Measurements from ENCODE around the gene RANGRF.

The RANGRF gene

DNA sequence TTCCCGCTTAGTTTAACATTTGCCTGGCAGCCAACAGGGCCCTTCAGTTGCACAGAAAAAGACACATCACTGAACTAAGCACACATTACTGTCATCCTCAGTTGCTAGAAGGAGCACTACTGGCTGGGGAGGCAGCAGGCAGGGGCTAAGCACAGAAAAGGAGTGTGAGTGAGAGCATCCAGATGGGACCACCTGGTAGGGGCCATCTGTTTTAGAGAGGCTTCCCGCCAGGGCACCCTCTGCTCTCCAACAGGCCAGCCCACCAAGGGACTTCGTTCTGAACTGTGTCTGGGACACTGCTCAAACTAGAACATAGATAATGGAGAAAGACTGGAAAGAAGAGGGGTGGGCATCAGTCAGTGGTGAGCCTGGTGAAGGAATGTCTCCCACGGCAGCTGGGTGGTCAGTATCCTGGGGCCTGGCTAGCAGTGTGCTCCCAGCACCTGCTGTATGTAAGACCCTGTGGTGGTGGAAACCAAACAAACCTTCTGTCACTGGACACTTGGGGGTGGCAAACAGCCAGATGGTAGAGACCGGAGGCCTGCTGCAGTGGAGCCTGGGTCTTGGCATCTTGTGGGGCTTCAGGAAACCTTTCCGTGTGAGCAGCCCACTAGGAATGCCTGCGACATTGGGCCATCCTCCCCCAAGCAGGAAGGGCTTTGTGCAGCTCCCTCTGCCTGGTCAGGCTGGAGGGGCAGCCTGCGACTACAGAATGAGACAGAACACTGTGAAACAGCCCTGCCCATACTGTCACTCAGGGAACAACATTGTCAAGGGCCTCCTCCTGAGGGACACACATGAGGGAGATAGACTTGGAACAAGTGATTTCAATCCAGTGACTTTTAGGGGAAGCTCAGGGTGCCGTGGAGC lies 12.8 kb upstream of the RANGRF start:
- DNase-seq: no peak

DNA sequence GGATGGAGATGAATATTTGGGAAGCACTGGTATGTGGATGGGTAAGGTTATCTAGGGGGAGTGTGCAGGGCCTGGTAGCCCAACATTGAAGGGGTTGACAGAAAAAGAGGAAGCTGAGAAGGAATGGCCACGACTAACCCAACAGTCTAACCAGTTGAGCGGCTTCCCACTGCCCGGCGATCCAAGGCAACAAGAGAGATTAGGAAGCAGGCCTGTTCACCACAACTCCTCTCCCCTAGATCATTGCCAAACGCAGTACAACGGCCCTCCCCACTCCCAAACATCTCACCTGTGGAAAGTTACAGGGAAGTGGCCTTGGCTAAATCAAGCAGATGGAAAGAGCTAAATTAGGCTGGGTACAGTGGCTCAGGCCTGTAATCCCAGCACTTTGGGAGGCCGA lies 11.2 kb upstream of the RANGRF start:
- no peak for DNase-seq

DNA sequence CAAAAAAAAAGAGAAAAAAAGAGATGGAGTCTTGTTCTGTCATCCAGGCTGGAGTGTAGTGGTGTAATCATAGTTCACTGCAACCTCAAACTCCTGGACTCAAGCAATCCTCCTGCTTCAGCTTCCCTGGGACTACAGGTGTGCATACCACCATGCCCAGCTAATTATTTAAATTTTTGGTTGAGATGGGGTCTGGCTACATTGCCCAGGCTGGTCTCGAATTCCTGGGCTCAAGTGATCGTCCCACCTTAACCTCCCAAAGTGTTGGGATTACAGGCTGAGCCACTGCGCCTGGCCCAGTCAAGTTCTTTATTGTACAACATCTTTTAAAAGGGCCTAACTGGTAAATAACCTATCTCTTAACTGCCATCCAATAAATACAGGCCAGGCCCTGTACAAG lies 6.1 kb upstream of the RANGRF start:
- no peak for DNase-seq

DNA sequence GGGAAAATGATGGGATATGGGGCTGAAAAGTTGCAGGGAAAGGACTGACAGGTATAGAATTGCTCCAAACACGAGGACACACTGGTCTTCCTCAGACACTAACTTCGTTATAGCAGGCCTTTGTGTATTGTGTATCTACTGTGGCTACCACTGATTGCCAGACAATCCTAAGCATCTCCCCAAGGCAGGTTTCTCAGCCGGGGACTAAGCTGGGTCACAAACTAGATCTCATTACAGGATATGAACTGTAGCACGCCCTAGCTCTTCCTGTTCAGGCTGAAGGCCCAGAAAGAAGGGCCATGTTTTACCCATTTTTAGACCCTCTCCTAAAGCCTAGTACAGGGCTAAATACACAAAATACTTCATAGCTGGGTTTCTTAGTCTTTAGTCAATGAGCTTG lies 5.1 kb upstream of the RANGRF start:
- no peak for DNase-seq

DNA sequence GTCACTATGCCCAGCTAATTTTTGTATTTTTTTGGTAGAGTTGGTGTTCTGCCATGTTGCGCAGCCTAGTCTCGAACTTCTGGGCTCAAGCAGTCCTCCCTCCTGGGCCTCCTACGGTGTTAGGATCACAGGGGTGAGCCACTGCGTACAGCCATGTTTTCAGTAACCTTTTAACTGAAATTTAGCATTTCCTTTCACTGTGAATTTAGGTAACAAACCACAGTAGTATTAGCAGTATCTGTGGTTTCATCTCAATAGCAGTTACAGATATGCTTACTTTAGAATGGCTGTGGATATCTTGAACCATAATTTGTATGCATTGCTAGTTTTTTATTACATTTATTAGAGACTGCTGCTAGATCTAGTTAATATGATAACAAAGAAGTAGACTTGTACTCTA lies 4.3 kb upstream of the RANGRF start:
- DNase-seq: no peak

DNA sequence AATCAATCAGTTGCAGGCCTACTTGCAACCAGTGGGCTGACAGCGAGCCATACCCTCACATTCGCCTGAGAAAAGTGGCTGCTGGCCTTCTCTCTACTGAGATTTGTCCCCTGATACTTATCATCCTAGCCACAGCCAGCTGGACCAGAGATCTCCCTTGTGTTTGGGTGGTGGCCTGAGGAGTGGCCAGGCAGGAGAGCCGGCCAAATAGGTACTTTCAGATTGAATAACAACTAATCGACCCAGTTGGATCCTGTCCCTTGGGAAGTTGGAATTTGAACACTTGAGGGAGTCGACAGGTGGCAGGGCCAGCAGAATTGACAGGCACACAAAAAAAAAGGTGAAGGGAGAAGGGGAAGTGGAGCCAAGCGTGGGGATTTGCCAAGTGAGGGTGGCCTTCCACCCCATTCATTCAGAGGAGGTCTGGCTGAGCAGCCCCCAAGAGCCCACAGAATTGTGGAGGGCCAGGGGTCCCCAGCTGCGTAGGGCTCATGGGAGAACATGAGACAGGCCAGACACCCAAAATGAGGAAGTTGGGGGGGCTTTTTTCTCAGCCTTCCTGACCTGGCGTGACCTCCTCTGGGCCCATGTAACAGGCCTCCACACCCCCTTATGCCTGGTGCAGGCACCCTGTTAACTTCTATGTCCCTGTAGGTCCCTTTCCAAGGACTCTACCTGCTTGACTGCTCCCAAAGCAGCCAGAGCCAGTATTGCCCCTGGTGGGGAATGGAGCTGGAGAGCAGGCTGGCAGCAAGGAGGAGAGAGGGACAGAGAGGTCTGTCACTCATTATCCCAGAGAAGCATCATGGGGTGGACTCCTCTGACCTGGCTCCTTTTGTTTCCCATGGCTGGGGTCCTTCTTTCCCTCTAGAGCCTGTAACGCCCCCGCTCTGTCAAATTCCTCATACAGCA lies 2.9 kb upstream of the RANGRF start:
- DNase-seq: no peak

DNA sequence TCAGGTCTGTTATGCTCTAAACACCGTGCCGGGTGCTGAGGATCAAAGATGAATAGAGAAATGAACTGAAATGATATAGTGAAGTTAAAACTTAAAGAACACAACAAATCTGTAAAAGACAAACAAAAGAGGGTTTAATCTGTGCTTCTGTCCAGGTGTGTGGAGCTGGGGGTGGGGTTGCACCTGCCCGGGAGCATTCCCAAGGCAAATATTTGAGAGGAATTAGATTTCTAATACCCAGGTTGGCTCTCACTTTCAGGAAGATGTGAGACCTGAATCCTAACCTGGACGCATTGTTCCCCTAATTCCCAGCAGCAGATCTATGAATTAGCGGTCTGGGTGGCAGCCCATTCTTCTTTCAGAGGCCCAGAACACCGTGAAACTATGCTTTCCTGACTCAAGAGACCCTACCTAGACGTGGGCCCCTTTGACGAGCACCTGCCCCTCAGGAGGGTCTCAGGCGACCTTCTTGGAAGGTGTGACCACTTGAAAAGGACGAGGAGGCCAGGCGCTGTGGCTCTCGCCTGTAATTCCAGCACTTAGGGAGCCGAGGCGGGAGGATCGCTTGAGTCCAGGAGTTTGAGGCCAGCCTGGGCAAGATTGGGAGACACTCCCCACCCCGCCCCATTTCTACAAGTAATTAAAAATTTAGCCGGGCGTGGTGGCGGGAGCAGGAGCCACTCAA lies 677 bp upstream of the RANGRF start:
- no peak for DNase-seq

DNA sequence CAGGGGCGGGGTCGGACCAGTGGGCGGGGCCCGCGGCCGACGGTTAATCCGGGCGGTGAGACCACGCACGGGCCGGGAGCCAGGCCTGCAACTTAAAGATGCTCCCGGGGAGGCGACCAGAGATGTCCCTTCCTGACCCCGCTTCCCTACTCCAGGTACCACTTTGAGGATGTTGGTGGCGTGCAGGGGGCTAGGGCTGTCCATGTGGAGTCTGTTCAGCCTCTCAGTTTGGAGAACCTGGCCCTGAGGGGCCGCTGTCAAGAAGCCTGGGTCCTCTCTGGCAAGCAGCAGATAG lies 580 bp downstream of the RANGRF start:
- no peak for DNase-seq

DNA sequence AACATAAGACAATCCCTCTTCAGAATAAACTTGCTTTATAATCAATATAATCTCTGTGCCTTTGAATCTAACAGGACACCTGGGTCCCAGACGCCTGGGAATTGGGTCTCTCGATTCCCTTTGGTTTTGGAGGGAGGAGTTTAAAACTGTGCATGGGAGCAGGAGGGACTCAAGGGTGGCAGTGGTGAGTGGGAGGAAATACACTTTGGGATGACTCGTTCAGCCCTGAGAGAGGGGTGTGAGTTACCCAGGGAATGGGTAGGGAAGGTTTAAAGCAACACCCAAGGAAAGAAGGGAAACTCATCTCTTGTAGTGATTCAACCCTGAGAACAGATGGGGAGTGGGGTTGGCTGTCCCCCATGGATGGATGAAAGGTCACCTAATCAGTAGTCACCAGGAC lies 1.6 kb downstream of the RANGRF start:
- no peak for DNase-seq

DNA sequence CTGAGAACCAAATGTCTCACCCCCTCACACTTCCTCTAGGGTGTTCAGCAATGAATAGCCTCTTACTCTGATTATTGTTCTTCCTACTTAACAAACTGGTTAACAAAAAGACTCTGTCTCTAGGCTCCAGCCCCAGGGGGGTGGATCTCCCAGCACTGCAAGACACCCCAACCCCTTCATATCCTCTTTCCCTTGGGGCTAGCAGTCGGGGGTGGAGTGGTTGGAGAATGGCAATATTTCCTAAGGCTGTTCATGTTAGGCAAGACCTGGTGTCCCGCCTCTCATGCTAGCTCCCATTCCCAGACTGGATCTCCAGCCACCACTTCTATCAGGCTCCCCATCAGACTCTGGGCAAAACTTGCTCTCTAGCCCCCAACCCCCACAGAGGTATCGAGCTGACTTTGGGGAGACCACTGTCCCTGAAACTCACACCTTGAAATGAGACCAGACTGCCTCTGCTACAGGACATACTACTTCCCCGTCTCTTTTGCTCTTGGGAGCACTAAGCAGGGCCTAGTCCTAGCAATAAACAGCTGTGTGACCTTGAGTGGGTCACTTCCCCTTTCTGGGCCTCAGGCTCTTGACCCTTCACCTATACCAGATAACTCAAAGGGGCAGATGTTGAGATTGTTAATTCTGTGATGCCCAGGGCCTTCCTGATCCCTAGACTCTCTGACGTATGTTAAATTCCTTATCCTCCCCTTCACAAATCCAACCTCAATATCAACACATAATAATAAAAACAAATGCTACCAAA lies 4.3 kb downstream of the RANGRF start:
- DNase-seq: no peak

DNA sequence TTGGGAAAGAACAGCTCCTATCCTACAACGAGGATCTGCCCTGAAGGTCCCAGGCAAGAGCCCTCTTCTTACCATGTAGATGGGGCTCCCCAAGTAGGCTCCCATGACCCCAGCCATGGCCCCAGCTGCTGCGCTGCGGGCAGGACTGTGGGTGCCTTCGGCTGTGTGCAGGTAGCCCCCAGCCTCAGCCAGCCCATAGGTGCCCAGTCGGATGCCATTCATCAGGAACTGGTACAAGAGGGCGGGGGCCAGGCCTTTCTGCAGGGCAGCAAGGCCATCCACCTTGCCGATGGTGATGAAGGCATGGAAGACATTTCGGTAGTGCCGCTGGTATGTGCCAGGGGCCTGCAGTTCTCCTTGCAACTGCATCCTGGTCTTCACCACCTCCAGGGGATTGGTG lies 5.9 kb downstream of the RANGRF start:
- DNase-seq: no peak

DNA sequence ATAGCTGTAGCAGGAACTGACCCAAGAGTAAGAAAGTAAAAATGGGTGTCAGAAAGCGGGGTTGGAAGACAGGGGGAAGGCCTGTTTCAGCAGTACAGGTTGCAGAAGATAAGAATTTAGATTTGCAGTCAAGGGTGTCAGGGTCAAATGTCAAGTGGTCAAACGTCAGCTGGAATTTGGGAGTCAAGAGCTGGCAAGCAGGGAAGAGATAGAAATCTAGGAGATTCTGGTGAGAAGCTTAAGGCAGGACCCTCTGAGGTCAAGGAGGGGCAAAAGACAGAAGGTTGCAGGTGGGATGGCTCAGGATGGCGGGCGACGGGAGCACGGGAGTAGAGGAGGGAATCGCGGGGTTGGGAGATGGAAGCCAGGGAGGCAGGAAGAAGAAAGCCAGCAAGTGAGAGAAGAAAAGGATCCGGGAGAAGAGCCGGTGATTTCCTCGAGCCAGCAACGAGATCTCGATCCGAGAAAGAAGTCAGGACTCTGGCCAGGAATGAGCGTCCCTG lies 6.4 kb downstream of the RANGRF start:
- no peak for DNase-seq

DNA sequence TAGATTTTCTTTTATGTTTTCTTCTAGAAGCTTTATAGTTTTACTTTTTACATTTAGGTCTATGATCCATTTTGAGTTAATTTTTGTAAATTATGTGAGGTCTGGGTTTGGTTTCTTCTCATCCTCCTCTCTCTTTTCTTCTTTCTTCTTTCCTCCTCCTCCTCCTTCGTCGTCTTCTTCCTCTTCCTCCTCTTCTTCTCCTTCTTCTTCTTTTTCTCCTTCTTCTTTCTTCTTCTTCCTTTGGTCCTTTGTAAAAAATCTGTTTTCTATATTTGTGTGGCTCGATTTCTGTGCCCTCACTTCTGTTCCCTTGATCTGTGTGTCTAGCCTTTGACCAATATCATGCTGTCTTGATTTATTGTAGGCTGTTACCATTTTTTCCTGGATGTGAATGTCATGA lies 11.8 kb downstream of the RANGRF start:
- DNase-seq: no peak

DNA sequence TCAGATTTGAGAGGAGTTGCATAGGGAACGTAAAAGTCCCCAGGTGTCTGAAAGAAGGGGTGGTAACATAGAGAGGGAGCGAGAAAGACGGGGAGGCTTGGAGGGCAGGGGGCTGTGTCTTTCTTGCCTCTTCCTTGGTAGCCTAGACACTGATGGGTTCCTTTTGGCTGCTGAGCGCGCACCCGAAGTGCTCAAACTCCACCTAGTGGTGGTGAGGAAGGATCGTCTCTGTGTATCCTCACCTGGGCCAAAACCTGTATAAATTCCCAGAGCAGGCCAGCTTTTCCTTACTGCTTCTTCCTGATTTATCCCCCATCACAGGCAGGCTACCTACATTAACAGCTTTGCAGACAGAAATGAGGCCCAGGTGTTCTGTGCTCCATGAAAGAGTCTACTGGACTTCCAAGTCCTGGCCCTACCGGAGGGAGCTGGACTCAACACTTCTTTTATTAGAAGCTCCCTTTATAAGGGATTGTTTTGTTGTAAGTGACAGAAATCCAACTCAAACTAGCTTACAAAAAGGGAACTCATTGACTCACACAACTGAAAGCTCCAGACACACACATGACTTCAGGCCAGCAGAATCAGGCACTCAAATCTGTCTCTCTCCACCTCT lies 12.3 kb downstream of the RANGRF start:
- peak; percentile 76 for DNase-seq

DNA sequence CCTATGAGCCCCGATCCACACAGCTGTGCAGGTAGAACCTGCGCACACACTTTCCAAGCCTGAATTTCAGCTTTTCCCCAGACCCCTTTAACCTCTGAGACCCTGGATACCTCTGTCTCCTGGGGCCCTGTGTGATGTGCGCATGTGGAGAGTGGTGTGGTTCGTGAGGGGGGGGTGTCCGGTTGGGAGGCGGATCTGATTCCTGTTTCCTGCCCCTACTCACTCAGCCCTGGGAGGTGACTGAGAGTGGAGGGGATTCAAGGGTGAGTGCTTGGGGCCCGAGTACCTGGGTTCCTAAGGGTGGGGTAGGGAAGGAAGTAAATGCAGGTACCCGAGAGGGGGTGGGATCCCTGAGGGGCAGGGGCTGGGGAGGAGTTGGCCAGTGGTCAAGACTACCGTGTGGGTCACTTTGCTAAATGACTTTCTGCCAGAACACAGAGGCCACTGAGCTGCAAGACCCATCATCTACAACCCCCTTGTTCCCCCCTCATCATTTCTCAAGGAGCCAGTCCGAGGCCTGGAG lies 22.2 kb downstream of the RANGRF start:
- no peak for DNase-seq

DNA sequence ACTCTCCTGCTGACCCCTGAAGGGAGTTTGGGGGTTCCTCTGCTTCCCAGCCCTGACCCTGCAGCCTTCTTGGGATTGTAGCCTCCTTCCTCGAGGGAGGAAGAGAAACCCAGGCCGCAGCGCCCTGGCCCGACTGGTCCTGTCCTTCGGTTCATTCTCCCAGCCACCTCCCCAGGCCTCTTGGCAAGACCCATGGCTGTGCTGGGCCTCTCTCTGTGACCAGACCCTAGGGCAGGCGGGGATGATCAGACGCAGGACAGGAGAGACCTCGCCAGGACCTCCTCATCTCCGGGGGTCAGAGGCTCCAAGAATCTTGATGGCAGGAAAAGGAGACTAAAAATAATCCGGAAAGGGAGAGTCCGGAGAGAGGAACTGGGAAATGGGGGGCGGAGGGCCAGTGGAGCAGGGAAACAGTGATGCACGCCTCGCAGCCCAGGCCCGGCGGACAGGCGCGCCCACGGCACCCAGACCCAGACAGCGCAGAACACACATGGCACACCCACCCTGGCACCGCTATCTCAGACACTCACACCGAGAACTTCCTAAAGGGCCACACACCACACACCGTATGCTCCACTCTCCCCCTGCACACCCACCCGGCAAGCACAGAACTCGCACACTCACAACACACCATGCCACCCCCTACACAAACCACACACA lies 22.8 kb downstream of the RANGRF start:
- DNase-seq: no peak

DNA sequence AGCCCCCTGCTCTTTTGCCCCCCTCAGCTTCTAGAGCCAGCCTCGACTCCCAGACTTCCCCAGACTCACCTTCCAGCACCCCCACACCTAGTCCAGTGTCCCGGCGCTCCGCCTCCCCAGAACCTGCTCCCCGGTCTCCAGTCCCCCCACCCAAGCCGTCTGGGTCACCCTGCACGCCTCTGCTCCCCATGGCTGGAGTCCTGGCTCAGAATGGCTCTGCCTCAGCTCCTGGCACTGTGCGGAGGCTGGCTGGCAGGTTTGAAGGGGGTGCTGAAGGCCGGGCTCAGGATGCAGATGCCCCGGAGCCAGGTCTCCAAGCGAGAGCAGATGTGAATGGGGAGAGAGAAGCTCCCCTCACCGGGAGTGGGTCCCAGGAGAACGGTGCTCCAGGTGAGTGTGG lies 23.8 kb downstream of the RANGRF start:
- DNase-seq: no peak

DNA sequence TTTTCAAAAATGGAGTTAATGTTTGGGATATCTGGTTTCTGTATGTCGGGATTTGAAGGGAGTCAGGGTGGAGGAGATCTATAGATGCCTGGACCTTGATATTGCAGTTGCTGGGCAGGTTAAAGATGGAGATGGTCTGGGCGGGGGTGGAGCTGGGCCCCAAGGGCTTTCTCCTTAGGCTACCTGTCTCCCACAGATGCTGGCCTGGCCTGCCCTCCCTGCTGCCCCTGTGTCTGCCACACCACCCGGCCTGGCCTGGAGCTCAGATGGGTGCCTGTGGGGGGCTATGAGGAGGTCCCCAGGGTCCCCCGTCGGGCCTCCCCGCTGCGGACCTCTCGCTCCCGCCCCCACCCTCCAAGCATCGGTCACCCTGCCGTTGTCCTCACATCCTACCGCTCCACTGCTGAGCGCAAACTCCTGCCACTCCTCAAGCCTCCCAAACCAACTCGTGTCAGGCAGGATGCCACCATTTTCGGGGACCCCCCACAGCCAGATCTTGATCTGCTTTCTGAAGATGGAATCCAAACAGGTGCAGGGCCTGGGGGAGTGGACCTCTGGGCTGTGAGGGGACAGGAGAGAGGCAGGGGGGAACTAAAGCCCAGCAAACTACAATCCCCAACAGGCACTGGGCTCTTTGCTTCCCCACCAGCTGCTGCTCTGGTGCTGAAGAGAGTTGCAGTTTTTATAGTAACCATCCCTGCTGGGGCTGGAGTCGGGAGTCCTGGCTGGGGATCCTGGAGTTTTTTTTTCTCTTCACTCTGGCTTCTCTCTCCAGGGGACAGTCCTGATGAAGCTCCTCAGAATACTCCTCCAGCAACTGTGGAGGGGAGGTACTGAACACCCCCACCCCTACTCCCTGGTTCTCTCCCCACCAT lies 24.5 kb downstream of the RANGRF start:
- no peak for DNase-seq

DNA sequence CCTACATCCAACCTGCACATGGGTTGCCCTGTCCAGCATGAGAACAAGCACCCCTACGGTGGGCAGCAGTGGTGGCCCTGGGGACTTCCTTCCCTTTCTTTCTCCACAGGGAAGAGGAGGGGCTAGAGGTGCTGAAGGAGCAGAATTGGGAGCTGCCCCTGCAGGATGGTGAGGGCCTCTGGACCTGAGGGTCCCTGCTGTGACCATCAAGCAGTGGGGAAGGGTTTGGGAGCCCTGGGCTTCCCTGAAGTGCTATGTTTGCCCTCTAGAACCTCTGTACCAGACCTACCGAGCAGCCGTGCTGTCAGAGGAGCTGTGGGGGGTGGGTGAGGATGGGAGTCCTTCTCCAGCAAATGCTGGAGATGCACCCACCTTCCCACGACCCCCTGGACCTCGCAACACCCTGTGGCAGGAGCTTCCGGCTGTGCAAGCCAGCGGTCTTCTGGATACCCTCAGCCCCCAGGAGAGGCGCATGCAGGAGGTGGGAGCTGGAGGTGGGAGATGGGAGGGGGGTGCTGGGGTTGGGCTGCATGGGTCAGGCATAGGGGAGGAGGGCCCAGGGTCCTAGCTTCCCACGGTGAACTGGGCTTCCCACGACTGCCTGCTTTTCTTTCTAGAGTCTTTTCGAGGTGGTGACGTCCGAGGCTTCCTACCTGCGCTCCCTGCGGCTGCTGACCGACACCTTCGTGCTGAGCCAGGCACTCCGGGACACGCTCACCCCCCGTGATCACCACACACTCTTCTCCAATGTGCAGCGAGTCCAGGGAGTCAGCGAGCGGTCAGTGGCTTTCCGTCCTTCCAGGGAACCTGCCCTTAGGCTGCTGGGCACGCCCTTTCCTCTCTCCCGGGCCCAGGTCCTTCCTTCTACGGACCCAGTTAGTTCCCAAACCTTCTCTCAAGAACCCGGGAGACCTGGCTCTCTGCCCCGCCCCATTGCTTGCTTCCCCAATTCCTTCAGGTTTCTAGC lies 26.6 kb downstream of the RANGRF start:
- DNase-seq: no peak
